GM19328 (cell line): ENCODE results near the gene CEP250.

Source experiments
- ATAC-seq: cut with Tn5 transposase; IDR thresholded peaks from one replicate; pipeline ENCODE4 v1.9.1; 2021; ENCODE audit warnings: mild to moderate bottlenecking, moderate library complexity; ENCODE audit not compliant: unreplicated experiment

The CEP250 gene

DNA sequence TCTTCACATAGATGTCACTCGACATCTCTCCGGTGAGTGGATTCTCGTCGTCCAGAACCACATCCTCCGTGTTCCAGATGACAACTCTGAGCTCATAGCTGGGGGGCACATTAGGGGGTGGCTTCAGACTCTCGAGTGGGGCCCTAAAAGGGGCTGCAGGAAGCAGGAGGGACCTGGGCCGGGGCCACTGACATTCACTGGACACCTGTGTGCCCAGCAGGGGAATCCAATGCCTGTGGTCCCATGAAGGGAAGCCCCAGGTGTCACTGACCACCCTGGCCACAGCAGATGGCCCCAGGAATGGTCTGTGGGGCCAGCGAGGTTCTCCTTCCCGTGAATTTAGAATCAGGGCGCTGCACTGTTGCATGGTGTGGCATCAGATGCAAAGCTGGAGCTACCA lies 105.1 kb downstream of the CEP250 start:
- ATAC-seq = no peak

DNA sequence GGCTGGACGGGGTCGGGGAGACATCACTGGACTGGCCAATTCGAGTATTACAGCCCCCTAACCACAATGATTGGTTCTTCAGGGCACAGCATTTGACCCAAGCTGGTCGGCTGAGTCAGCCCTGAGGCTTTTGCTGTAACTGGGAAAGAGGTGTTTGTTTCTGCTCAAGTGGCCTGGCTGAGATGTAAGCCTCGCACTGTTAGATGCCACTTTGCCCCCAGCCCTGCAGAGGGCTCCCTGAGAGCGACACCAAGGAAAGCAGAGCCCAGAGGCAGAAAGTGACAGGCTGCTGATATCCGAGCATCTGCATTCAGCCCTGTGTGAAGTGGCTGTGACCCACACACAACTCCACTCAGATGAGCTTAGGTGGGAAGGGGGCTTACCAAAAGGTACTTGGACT lies 105.9 kb downstream of the CEP250 start:
- ATAC-seq = no peak

DNA sequence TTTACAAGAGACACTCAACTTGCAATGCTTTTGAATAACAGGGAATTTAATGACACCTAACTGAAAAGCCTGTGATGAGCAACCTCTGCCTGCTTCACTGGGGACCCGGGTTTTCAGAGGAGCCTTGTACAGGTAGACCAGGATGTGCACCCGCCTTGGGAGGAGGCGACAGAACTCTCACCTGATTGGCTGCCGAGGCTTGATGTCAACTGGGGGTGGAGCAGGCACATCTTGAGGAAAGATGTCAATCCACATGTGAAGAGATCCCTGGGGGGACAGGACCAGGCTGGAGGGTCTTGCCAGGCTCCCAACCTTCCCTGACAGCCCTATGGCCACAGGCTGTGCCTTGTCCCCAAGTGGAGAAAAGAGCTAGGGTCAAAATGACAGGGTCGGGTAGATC lies 106.3 kb downstream of the CEP250 start:
- ATAC-seq = no peak

DNA sequence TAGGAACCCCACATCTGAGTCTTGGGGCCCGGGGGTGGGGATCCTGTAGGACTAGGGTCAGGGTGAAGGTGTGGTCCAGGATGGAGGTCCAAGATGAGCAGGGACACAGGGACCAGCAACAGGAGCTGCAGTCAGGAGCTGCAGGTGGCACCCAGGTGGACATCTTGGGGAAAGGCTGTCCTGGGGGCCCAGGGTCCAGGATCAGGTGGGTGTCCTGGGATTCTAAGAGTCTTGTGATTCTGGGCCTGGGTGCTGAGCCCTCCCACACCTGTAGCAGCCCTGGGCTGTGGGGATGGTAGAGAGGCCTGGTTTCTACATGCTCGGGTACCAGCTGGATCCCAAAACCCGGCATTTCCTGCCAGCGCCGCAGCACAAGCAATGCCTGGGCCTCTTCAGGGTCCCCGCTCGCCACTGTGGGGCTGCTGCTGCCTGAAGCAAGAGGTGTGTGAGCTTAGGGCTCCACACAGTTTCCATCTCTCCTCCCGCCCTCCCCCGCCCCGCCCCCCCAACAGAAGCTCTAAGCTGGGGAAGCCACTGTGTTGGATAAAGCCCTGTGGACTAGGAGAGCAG lies 107.2 kb downstream of the CEP250 start:
- ATAC-seq = no peak

DNA sequence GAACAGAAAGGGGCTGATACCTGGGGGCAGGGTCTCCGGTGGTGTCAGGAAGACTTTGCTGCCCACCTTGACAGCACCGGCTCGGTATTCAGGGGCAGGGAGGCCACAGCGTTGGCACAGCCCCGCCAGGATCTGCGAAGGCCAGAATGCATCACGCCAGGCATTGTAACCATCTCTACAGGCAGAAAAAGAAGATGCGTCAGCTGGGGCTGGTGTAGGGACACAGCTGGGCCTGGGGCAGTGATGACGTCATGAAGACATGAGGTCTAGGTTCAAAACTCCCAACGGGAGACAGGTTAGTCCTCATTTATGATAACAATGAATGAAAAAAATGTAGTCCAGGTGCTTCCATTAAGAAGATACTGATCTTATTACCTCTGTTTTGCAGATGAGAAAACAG lies 108.4 kb downstream of the CEP250 start:
- no peak for ATAC-seq

DNA sequence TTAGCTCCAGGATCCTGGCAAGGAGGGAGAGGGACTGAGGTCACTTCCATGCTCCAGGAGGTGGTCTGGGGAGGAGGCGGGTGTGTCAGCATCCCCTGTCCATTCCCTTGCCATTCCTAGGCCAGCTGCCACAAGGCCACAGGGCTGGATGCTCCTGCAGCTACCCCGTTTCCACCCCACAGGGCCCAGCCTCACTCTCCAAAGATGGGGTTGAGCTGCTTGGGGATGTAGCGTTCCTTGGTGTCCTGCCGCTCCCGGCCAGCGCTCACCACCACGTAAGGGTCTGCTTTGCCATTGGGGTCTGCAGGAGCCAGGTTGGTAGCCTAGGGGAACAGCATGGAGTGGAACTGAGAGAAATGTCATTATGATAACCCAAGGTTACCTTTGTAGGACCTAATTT lies 109.5 kb downstream of the CEP250 start:
- ATAC-seq = no peak

DNA sequence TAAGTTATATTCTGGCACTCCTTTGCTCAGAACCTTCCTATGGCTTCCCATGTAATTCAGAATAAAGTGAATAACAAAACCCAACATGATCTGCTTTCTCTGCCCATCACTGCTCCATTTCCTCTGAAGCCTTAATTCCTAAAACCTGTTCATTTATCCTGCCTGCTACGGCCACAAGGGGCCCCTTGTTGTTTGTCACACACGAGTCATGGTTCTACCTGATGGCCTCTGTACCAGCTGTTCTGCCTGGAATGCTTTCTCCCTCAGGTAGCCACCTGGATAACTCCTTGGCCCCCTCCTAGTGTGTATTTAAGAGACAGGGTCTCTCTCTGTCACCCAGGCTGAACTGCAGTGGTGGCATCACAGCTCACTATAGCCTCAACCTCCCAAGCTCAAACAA lies 113.2 kb downstream of the CEP250 start:
- ATAC-seq = no peak
